CD14-positive monocyte (primary cell): Measurements from ENCODE around the gene LRIG1. TPM values are rescaled to one million over a fixed set of nuclear protein-coding genes. Genes with fewer than 3 reads are reported as not detected.

Experiments used
- DNase-seq, 3 donors: peaks; one replicate each; pipeline ENCODE4 v3.0.0-alpha.2; 2011 to 2022
- H2AFZ ChIP-seq: 2 replicates; pipeline ENCODE4 v1.6.0; 2012; ENCODE audit warnings: mild to moderate bottlenecking, low read depth, low read length, inconsistent platforms; ENCODE audit not compliant: insufficient read depth, poor library complexity, severe bottlenecking
- H3K27ac ChIP-seq, 2 donors: 1 replicate in 1 of 2; 2 replicates in 1 of 2; pipeline ENCODE4 v1.5.1; 2012 to 2013; ENCODE audit warnings: low read length in 2 of 2, control low read depth in 1 of 2, inconsistent platforms in 1 of 2, low read depth in 1 of 2, mild to moderate bottlenecking in 1 of 2
- H3K27me3 ChIP-seq, 2 donors: one replicate each; pipeline versions ENCODE4 v1.6.0 to v1.6.1; 2011 to 2013; ENCODE audit warnings: low read length in 2 of 2; ENCODE audit not compliant: control insufficient read depth in 2 of 2, insufficient read depth in 2 of 2
- H3K36me3 ChIP-seq, 2 donors: replicated peaks in 1 of 2; 1 replicate in 1 of 2; 2 replicates in 1 of 2; pipeline versions ENCODE4 v1.5.1 to v1.6.1; 2012 to 2013; ENCODE audit warnings: low read length in 2 of 2, control low read depth in 1 of 2, inconsistent platforms in 1 of 2, mild to moderate bottlenecking in 1 of 2; ENCODE audit not compliant: insufficient read depth in 2 of 2, control insufficient read depth in 1 of 2
- H3K4me1 ChIP-seq, 2 donors: 1 replicate in 1 of 2; 2 replicates in 1 of 2; pipeline versions ENCODE4 v1.5.1 to v1.6.1; 2012 to 2013; ENCODE audit warnings: low read length in 2 of 2, control low read depth in 1 of 2, inconsistent platforms in 1 of 2, mild to moderate bottlenecking in 1 of 2, moderate library complexity in 1 of 2; ENCODE audit not compliant: insufficient read depth in 2 of 2, control insufficient read depth in 1 of 2
- H3K4me2 ChIP-seq: replicated peaks from 2 replicates; pipeline ENCODE3; 2012; ENCODE audit warnings: low read length, moderate library complexity, mild to moderate bottlenecking; ENCODE audit not compliant: poor library complexity, severe bottlenecking; ENCODE audit errors: extremely low read depth
- H3K4me3 ChIP-seq, 3 experiments: fragments of 200-600 bp in 1 of 3; sonication (generic) in 1 of 3; replicated peaks in 1 of 3; 1 replicate in 2 of 3; 2 replicates in 1 of 3; pipeline ENCODE4 v1.5.1; 2011 to 2013; ENCODE audit warnings: low read length in 3 of 3, mild to moderate bottlenecking in 3 of 3, control low read depth in 2 of 3, low read depth in 2 of 3, inconsistent platforms in 1 of 3, moderate library complexity in 1 of 3
- H3K79me2 ChIP-seq: 2 replicates; pipeline ENCODE4 v1.6.0; 2012; ENCODE audit warnings: mild to moderate bottlenecking, control low read depth, inconsistent platforms, low read length, moderate library complexity; ENCODE audit not compliant: insufficient read depth
- H3K9ac ChIP-seq: 2 replicates; pipeline ENCODE4 v1.6.0; 2017; ENCODE audit warnings: low read length, mild to moderate bottlenecking; ENCODE audit not compliant: insufficient read depth, poor library complexity, severe bottlenecking
- H3K9me3 ChIP-seq, 2 donors: replicated peaks in 1 of 2; 1 replicate in 1 of 2; 2 replicates in 1 of 2; pipeline versions ENCODE4 v1.5.1 to v1.6.1; 2012 to 2013; ENCODE audit warnings: low read length in 2 of 2, control low read depth in 1 of 2; ENCODE audit not compliant: control insufficient read depth in 1 of 2, insufficient read depth in 1 of 2
- H4K20me1 ChIP-seq: 2 replicates; pipeline ENCODE4 v1.6.0; 2012; ENCODE audit warnings: mild to moderate bottlenecking, low read length, control low read depth, moderate library complexity; ENCODE audit not compliant: insufficient read depth
- H3K27ac Mint-ChIP-seq, 7 donors: one replicate each; pipeline ENCODE4 v1.8.0; 2020; ENCODE audit warnings: mild to moderate bottlenecking in 7 of 7, mixed read lengths in 7 of 7, moderate library complexity in 6 of 7, inconsistent platforms in 2 of 7
- H3K27me3 Mint-ChIP-seq, 3 donors: one replicate each; pipeline ENCODE4 v1.8.0; 2021 to 2022; ENCODE audit warnings: low read depth in 3 of 3, mild to moderate bottlenecking in 3 of 3, mixed read lengths in 3 of 3, moderate library complexity in 3 of 3, inconsistent platforms in 1 of 3
- H3K36me3 Mint-ChIP-seq, 2 donors: one replicate each; pipeline ENCODE4 v1.8.0; 2020; ENCODE audit warnings: mixed read lengths in 2 of 2, inconsistent platforms in 1 of 2, mild to moderate bottlenecking in 1 of 2
- H3K4me1 Mint-ChIP-seq: one replicate; pipeline ENCODE4 v1.8.0; 2020; ENCODE audit warnings: mild to moderate bottlenecking, mixed read lengths
- H3K4me3 Mint-ChIP-seq, 2 donors: one replicate each; pipeline ENCODE4 v1.8.0; 2020; ENCODE audit warnings: mild to moderate bottlenecking in 2 of 2, mixed read lengths in 2 of 2, moderate library complexity in 1 of 2
- H3K9me3 Mint-ChIP-seq, 7 donors: one replicate each; pipeline ENCODE4 v1.8.0; 2020 to 2022; ENCODE audit warnings: mixed read lengths in 7 of 7, mild to moderate bottlenecking in 6 of 7, moderate library complexity in 6 of 7, inconsistent platforms in 2 of 7
- CTCF ChIP-seq: fragments of 200-600 bp; IDR thresholded peaks from one replicate; pipeline ENCODE4 v1.8.0; 2022; ENCODE audit warnings: antibody characterized with exemption, mild to moderate bottlenecking
- WGBS: methylation state at CpG from one replicate; pipeline ENCODE4 v1.1.5; 2013; ENCODE audit warnings: missing lambda C conversion rate; ENCODE audit not compliant: insufficient coverage; 5-methylcytosine and 5-hydroxymethylcytosine counted together
- intact Hi-C, 2 donors: fragments of 100-400 bp; cut with micrococcal nuclease; formaldehyde crosslinking; loops; one replicate each; pipeline versions ENCODE4 v1.15.0 to v1.15.1; 2023
- polyA plus RNA-seq, 3 donors: library from polyadenylated mRNA; depleted of rRNA in 1 of 3; unstranded in 2 of 3; stranded (reverse) in 1 of 3; fragments of 300-500 nt in 2 of 3; fragments of >200 nt in 1 of 3; fragmentation: Illumina TruSeq in 2 of 3; gene quantifications; 1 replicate in 2 of 3; 2 replicates in 1 of 3; pipeline ENCODE4 v1.2.3, GENCODE V29; 2012 to 2021

LRIG1 gene
- polyA plus RNA-seq, 3 donors: 0.82 to 1.9 (median 1.0) TPM

- H2AFZ ChIP-seq: no peak overlapping the region
- peaks cover 3 to 8% of the 10 kb centered on the region in 2 donors for H3K27me3 ChIP-seq
- no peak overlapping the region for H3K4me3 ChIP-seq
- H3K4me1 Mint-ChIP-seq: no peaks in the 10 kb centered on the region
- WGBS: 100% methylated on average over 1 of the region's 8 CpGs
- no peaks in the 10 kb centered on the region for H3K4me1 ChIP-seq
- H3K9me3 ChIP-seq: no peaks in the 10 kb centered on the region
- no peak overlapping the region for H3K27ac Mint-ChIP-seq
- H3K36me3 Mint-ChIP-seq: no peaks in the 10 kb centered on the region
- no peak overlapping the region for H3K27ac ChIP-seq
- no peaks in the 10 kb centered on the region for H4K20me1 ChIP-seq
- no peak overlapping the region for H3K9ac ChIP-seq
- DNase-seq: no peak
- no peak overlapping the region for H3K4me2 ChIP-seq
- no peaks in the 10 kb centered on the region for H3K36me3 ChIP-seq
- no peaks in the 10 kb centered on the region for H3K79me2 ChIP-seq
- intact Hi-C loops: no loop called here
- H3K4me3 Mint-ChIP-seq: no peak overlapping the region
- no peaks in the 10 kb centered on the region for H3K9me3 Mint-ChIP-seq
- H3K27me3 Mint-ChIP-seq: peaks cover 11 to 13% (median 12%) of the 10 kb centered on the region in 3 donors
- TF ChIP-seq CTCF: no peak
Observed at GRCh38 chr3:66507423-66508260, 6.8 kb upstream of the LRIG1 start.

- H3K79me2 ChIP-seq: no peaks in the 10 kb centered on the region
- H3K36me3 Mint-ChIP-seq: no peaks in the 10 kb centered on the region
- H3K4me1 ChIP-seq: peaks cover 5 to 6% of the 10 kb centered on the region in 2 donors
- peaks cover 7 to 17% of the 10 kb centered on the region in 2 donors for H3K27me3 ChIP-seq
- H3K4me3 ChIP-seq: no peak overlapping the region
- H3K9me3 ChIP-seq: no peaks in the 10 kb centered on the region
- H4K20me1 ChIP-seq: no peaks in the 10 kb centered on the region
- H3K9me3 Mint-ChIP-seq: peaks cover 0 to 4% (median 0%) of the 10 kb centered on the region in 7 donors
- H3K27ac Mint-ChIP-seq: no peak overlapping the region
- H3K27ac ChIP-seq: no peak overlapping the region
- H3K4me1 Mint-ChIP-seq: peaks cover 5% of the 10 kb centered on the region
- no peak overlapping the region for H2AFZ ChIP-seq
- intact Hi-C loops: no loop called here
- DNase-seq: no peak
- no peak for TF ChIP-seq CTCF
- peaks cover 23 to 26% (median 24%) of the 10 kb centered on the region in 3 donors for H3K27me3 Mint-ChIP-seq
- no peak overlapping the region for H3K9ac ChIP-seq
- no peak overlapping the region for H3K4me3 Mint-ChIP-seq
- H3K36me3 ChIP-seq: no peaks in the 10 kb centered on the region
- no peak overlapping the region for H3K4me2 ChIP-seq
- no CpG with 5 or more reads among the region's 6 CpGs for WGBS
Observed at GRCh38 chr3:66506154-66506553, 5.3 kb upstream of the LRIG1 start.
